Measurements from ENCODE around the gene MRPL11.

- peak; percentile 100 for TF ChIP-seq CTCF (IDR thresholded peaks at IDR 0.05; ENCODE audit: poor library complexity)
- TF ChIP-seq EZH2 (IDR thresholded peaks at IDR 0.05; ENCODE audit: borderline replicate concordance): no peak
Observed at GRCh38 chr11:66408488-66409214, 30.0 kb downstream of the MRPL11 start.
